HG03045 (cell line): ENCODE data around the gene NOX3.
"Not testable (repeated sequence)": the region's sequence is repeated elsewhere in the genome, so short reads cannot be mapped to it uniquely, and the experiment has no call there.

Experiments
- ATAC-seq: cut with Tn5 transposase; IDR thresholded peaks from one replicate; pipeline ENCODE4 v1.9.1; 2021; ENCODE audit warnings: mild to moderate bottlenecking, moderate library complexity; ENCODE audit not compliant: unreplicated experiment

The NOX3 gene

GRCh38 chr6:155455766-155456165 is at the start of gene NOX3:
TSS of gene NOX3 (minus strand) at chr6:155455839. CDS start at chr6:155455800, 39 bp downstream.
- no peak for ATAC-seq

GRCh38 chr6:155504848-155505607 is 49.4 kb upstream of the NOX3 start:
- ATAC-seq: no peak

- no peak for ATAC-seq
These were observed 46.8 kb upstream of the NOX3 start for GRCh38 chr6:155502393-155502792.

GRCh38 chr6:155499574-155499973 is 43.9 kb upstream of the NOX3 start:
- ATAC-seq: no peak

- no peak for ATAC-seq
These were observed 42.7 kb upstream of the NOX3 start for GRCh38 chr6:155498370-155498769.

GRCh38 chr6:155497273-155497672 is 41.6 kb upstream of the NOX3 start:
- ATAC-seq: no peak

- no peak for ATAC-seq
These were observed 39.6 kb upstream of the NOX3 start for GRCh38 chr6:155495011-155495768.

- peak; percentile 86 for ATAC-seq
These were observed 38.1 kb upstream of the NOX3 start for GRCh38 chr6:155493694-155494143.

GRCh38 chr6:155493026-155493693 is 37.5 kb upstream of the NOX3 start:
- no peak for ATAC-seq

- ATAC-seq: no peak
These were observed 36.6 kb upstream of the NOX3 start for GRCh38 chr6:155492061-155492735.

GRCh38 chr6:155491421-155491820 is 35.8 kb upstream of the NOX3 start:
- ATAC-seq: no peak

GRCh38 chr6:155488197-155488596 is 32.6 kb upstream of the NOX3 start:
- ATAC-seq: not testable (repeated sequence)

- ATAC-seq: no peak
These were observed 31.9 kb upstream of the NOX3 start for GRCh38 chr6:155487371-155488130.

- no peak for ATAC-seq
These were observed 31.2 kb upstream of the NOX3 start for GRCh38 chr6:155486721-155487294.

GRCh38 chr6:155485756-155486155 is 30.1 kb upstream of the NOX3 start:
- no peak for ATAC-seq

- no peak for ATAC-seq
These were observed 28.2 kb upstream of the NOX3 start for GRCh38 chr6:155483858-155484257.

- no peak for ATAC-seq
These were observed 25.6 kb upstream of the NOX3 start for GRCh38 chr6:155481215-155481614.

GRCh38 chr6:155473741-155474140 is 18.1 kb upstream of the NOX3 start:
- ATAC-seq: no peak

- no peak for ATAC-seq
These were observed 17.2 kb upstream of the NOX3 start for GRCh38 chr6:155472886-155473285.
